Measurements from ENCODE around the gene SLC40A1. TPM values are rescaled to one million over a fixed set of nuclear protein-coding genes. Genes with fewer than 3 reads are reported as not detected.

The SLC40A1 gene
- total and polyA plus RNA-seq, 2 of the 13 experiments (the other 11 are each of a cell fraction or from before 2014, with no cell fraction given), result 10.6 to 24.9 TPM

GRCh38 chr2:189541591-189541990 lies 39.0 kb downstream of the SLC40A1 start:
- intact Hi-C loops (cut with micrococcal nuclease; ENCODE audit: unreplicated experiment), result no loop called here
- ChIA-PET CTCF (ENCODE audit: low intra/inter-chr PET ratio, low total read pairs) (no interaction called here), POLR2A (interaction anchor here (0.7 to 2.5 kb wide), 11 partner anchors 8 to 101 kb away, joined by 3 to 12 read pairs (median 5); partner anchors contain the start of gene SLC40A1)
- no peak overlapping the region for H3K27ac ChIP-seq (ENCODE audit: extremely low read length, insufficient read depth, low read length)
- TF ChIP-seq ZMAT5 (CRISPR knock-in tag; IDR thresholded peaks at IDR 0.05; ENCODE audit: borderline replicate concordance, low read depth), result no peak
- H3K36me3 ChIP-seq (replicated peaks in 1 of 2; ENCODE audit: control insufficient read depth in 1 of 2, insufficient read depth in 2 of 2, low read length in 2 of 2), result no peaks in the 10 kb centered on the region
- no peaks in the 10 kb centered on the region for H3K9me3 ChIP-seq (ENCODE audit: low read length)
- H2AFZ ChIP-seq (ENCODE audit: low read length), result no peak overlapping the region
- in situ Hi-C loops (cut with HindIII; ENCODE audit: extremely low pct_ligation_motif_present, low pct_unique_long_range_greater_than_20kb), result no loop called here
- WGBS (ENCODE audit: low lambda C conversion rate), result 80% methylated on average over 5 of the region's 5 CpGs
- FAIRE-seq, result no peak
- H3K4me1 ChIP-seq (ENCODE audit: insufficient read depth, low read length), result peaks cover 32% of the 10 kb centered on the region
- no peak for DNase-seq (ENCODE audit: low spot score)
- H3K79me2 ChIP-seq (ENCODE audit: insufficient read depth, low read length), result no peaks in the 10 kb centered on the region
- no peak; the same call in 2 of the 3 replicates for ATAC-seq
- no peaks in the 10 kb centered on the region for H4K20me1 ChIP-seq (ENCODE audit: insufficient read depth, low read length)
- H3K4me2 ChIP-seq (ENCODE audit: low read depth, low read length), result 0 out of 2 replicates have a peak overlapping the region, but pooled peaks have one; percentile 8
- H3K4me3 ChIP-seq (replicated peaks in 1 of 3; ENCODE audit: insufficient read depth in 1 of 3, low read depth in 2 of 3, low read length in 3 of 3), result no peak overlapping the region
- H3K9ac ChIP-seq (ENCODE audit: insufficient read depth, low read depth, low read length), result no peak overlapping the region
- BruUV-seq (replicated peaks), result no TSS peak
- no peaks in the 10 kb centered on the region for H3K27me3 ChIP-seq (ENCODE audit: control insufficient read depth in 1 of 2, insufficient read depth in 2 of 2, low read length in 2 of 2)

GRCh38 chr2:189540551-189540950 lies 40.0 kb downstream of the SLC40A1 start:
- Histone ChIP-seq H3K27me3 (ENCODE audit: control insufficient read depth in 1 of 2, insufficient read depth in 2 of 2, low read length in 2 of 2) (no peaks in the 10 kb centered on the region), H3K36me3 (replicated peaks in 1 of 2; ENCODE audit: control insufficient read depth in 1 of 2, insufficient read depth in 2 of 2, low read length in 2 of 2) (no peaks in the 10 kb centered on the region), H2AFZ (ENCODE audit: low read length) (no peak overlapping the region), H3K4me1 (ENCODE audit: insufficient read depth, low read length) (peaks cover 32% of the 10 kb centered on the region), H3K27ac (ENCODE audit: extremely low read length, insufficient read depth, low read length) (no peak overlapping the region), H3K9ac (ENCODE audit: insufficient read depth, low read depth, low read length) (no peak overlapping the region), H3K4me3 (replicated peaks in 1 of 3; ENCODE audit: insufficient read depth in 1 of 3, low read depth in 2 of 3, low read length in 3 of 3) (no peak overlapping the region), H3K79me2 (ENCODE audit: insufficient read depth, low read length) (no peaks in the 10 kb centered on the region), H3K4me2 (ENCODE audit: low read depth, low read length) (no peak overlapping the region), H4K20me1 (ENCODE audit: insufficient read depth, low read length) (no peaks in the 10 kb centered on the region), H3K9me3 (ENCODE audit: low read length) (no peaks in the 10 kb centered on the region)
- FAIRE-seq (no peak), ATAC-seq (no peak), DNase-seq (ENCODE audit: low spot score) (no peak)
- in situ Hi-C loops (cut with HindIII; ENCODE audit: extremely low pct_ligation_motif_present, low pct_unique_long_range_greater_than_20kb) (no loop called here), intact Hi-C loops (cut with micrococcal nuclease; ENCODE audit: unreplicated experiment) (no loop called here)
- BruUV-seq (replicated peaks), result no TSS peak
- POLR2A ChIA-PET, result interaction anchor here (0.7 to 2.5 kb wide), 3 partner anchors 19 to 40 kb away, joined by 3 to 10 read pairs (median 4); partner anchors contain the start of gene SLC40A1
- CTCF ChIA-PET (ENCODE audit: low intra/inter-chr PET ratio, low total read pairs), result no interaction called here
- WGBS (ENCODE audit: low lambda C conversion rate), result 91% methylated on average over 1 of the region's 1 CpG
- TF ChIP-seq NR0B2 (CRISPR knock-in tag; IDR thresholded peaks at IDR 0.05), result no peak
- no peak for TF ChIP-seq ZGPAT (CRISPR knock-in tag; IDR thresholded peaks at IDR 0.05)
- TF ChIP-seq NCOA5 (CRISPR knock-in tag; IDR thresholded peaks at IDR 0.05), result no peak
- TF ChIP-seq UBTF (CRISPR knock-in tag; IDR thresholded peaks at IDR 0.05), result no peak
- TF ChIP-seq POLR2G (IDR thresholded peaks at IDR 0.05; ENCODE audit: low read depth, low read length), result no peak
- no peak for TF ChIP-seq NFE2 (CRISPR knock-in tag; IDR thresholded peaks at IDR 0.05)
- TF ChIP-seq ZNF770 (CRISPR knock-in tag; IDR thresholded peaks at IDR 0.05), result no peak
- no peak for TF ChIP-seq NFIC (IDR thresholded peaks at IDR 0.05; ENCODE audit: low read length)
- TF ChIP-seq HDAC1 (CRISPR knock-in tag; IDR thresholded peaks at IDR 0.05), result no peak
- no peak for TF ChIP-seq ZSCAN30 (CRISPR knock-in tag; IDR thresholded peaks at IDR 0.05)
- TF ChIP-seq BORCS8-MEF2B (CRISPR knock-in tag; IDR thresholded peaks at IDR 0.05), result no peak
